ENCODE measurements around the gene ZNF737.

- no peak for TF ChIP-seq CTCF (IDR thresholded peaks at IDR 0.05)
- no peak for TF ChIP-seq POLR2A (IDR thresholded peaks at IDR 0.05; ENCODE audit: low read depth)
- TF ChIP-seq EP300 (IDR thresholded peaks at IDR 0.05) = no peak
Observed at GRCh38 chr19:20607943-20608342, 42.4 kb upstream of the ZNF737 start.

Data from esophagus muscularis mucosa (tissue), 4 donors.